ENCODE results near the gene METTL13.

Gene METTL13

GRCh38 chr1:171781176-171781875 is at the start of gene METTL13:
METTL13 (plus strand) TSS chr1:171781660; CDS start chr1:171781968, 308 bp downstream.
- peak; percentile 96 to 97 for DNase-seq

- no peak for DNase-seq
Measured at GRCh38 chr1:171736196-171736595, 45.3 kb upstream of the METTL13 start.

- DNase-seq = no peak
Measured at GRCh38 chr1:171738911-171739310, 42.5 kb upstream of the METTL13 start.

GRCh38 chr1:171739656-171740055 is 41.8 kb upstream of the METTL13 start:
- no peak for DNase-seq

- DNase-seq = no peak
Measured at GRCh38 chr1:171740356-171740863, 41.0 kb upstream of the METTL13 start.

GRCh38 chr1:171740987-171741871 is 40.2 kb upstream of the METTL13 start:
- peak; percentile 17 to 23 for DNase-seq

- peak; percentile 67 to 75 for DNase-seq
Measured at GRCh38 chr1:171741872-171742576, 39.4 kb upstream of the METTL13 start, which contains the start of gene VAMP4. VAMP4 (minus strand) TSS chr1:171742065; CDS start chr1:171738414, 3,651 bp downstream.

GRCh38 chr1:171742577-171742922 is 38.9 kb upstream of the METTL13 start:
- no peak for DNase-seq

GRCh38 chr1:171743081-171743870 is 38.2 kb upstream of the METTL13 start:
- DNase-seq = no peak

- no peak for DNase-seq
Measured at GRCh38 chr1:171744986-171745385, 36.5 kb upstream of the METTL13 start.

GRCh38 chr1:171748651-171749050 is 32.8 kb upstream of the METTL13 start:
- DNase-seq = no peak

GRCh38 chr1:171751221-171751620 is 30.2 kb upstream of the METTL13 start:
- DNase-seq = no peak

- no peak for DNase-seq
Measured at GRCh38 chr1:171753182-171753581, 28.3 kb upstream of the METTL13 start.

- no peak for DNase-seq
Measured at GRCh38 chr1:171753685-171754352, 27.6 kb upstream of the METTL13 start.

GRCh38 chr1:171754353-171754705 is 27.1 kb upstream of the METTL13 start:
- DNase-seq = no peak

GRCh38 chr1:171754971-171755370 is 26.5 kb upstream of the METTL13 start:
- DNase-seq = no peak

GRCh38 chr1:171756856-171757255 is 24.6 kb upstream of the METTL13 start:
- no peak for DNase-seq

- no peak for DNase-seq
Measured at GRCh38 chr1:171758011-171758410, 23.4 kb upstream of the METTL13 start.

- no peak for DNase-seq
Measured at GRCh38 chr1:171762143-171762563, 19.3 kb upstream of the METTL13 start.

- no peak for DNase-seq
Measured at GRCh38 chr1:171763764-171764163, 17.7 kb upstream of the METTL13 start.

- no peak for DNase-seq
Measured at GRCh38 chr1:171769171-171769570, 12.3 kb upstream of the METTL13 start.

- no peak for DNase-seq
Measured at GRCh38 chr1:171769754-171770153, 11.7 kb upstream of the METTL13 start.

Data from AML-193 (cell line).